Activated CD8-positive, alpha-beta T cell treated with anti-CD3 and anti-CD28 coated beads for 36 hours (primary cell): Measurements from ENCODE around the gene PRRX2. TPM values are rescaled to one million over a fixed set of nuclear protein-coding genes. Genes with fewer than 3 reads are reported as not detected.
A peak's percentile ranks its signal among the peaks of the same experiment; 100 is the strongest.

ENCODE experiments used
- ATAC-seq: fragments of 200-7000 bp; cut with Tn5 transposase; one replicate; pipeline ENCODE4 v1.10.0; 2021; ENCODE audit warnings: mild to moderate bottlenecking, moderate library complexity
- CTCF ChIA-PET: fragments of 350-600 bp; sonication (Branson Sonifier 250); formaldehyde crosslinking; loops from one replicate; lab custom pipeline; 2021; ENCODE audit warnings: antibody characterized with exemption; lab: Charles Lee
- POLR2A ChIA-PET: fragments of 350-600 bp; sonication (Branson Sonifier 250); formaldehyde crosslinking; loops from one replicate; lab custom pipeline; 2021; ENCODE audit warnings: antibody characterized with exemption; lab: Charles Lee
- DNase-seq: peaks from one replicate; pipeline ENCODE4 v3.0.0-alpha.2; 2020
- H3K27ac Mint-ChIP-seq: one replicate; pipeline ENCODE4 v1.8.0; 2021; ENCODE audit warnings: mild to moderate bottlenecking, mixed read lengths
- H3K27me3 Mint-ChIP-seq: one replicate; pipeline ENCODE4 v1.8.0; 2021; ENCODE audit warnings: mixed read lengths
- H3K36me3 Mint-ChIP-seq: one replicate; pipeline ENCODE4 v1.8.0; 2021; ENCODE audit warnings: low read depth, mixed read lengths
- H3K4me1 Mint-ChIP-seq: one replicate; pipeline ENCODE4 v1.8.0; 2021; ENCODE audit warnings: low read depth, mixed read lengths
- H3K4me3 Mint-ChIP-seq: one replicate; pipeline ENCODE4 v1.8.0; 2021; ENCODE audit warnings: mild to moderate bottlenecking, moderate library complexity, mixed read lengths
- H3K9me3 Mint-ChIP-seq: one replicate; pipeline ENCODE4 v1.8.0; 2021; ENCODE audit warnings: mixed read lengths
- intact Hi-C: fragments of 100-400 bp; cut with micrococcal nuclease; formaldehyde crosslinking; loops from one replicate; pipeline ENCODE4 v1.10.0; 2022
- total RNA-seq, 2 experiments: library from RNA; stranded (reverse); gene quantifications; one replicate each; pipeline ENCODE4 v1.2.3, GENCODE V29; 2021
- TF ChIP-seq, protein P1 (sequence below): fragments of 200-600 bp; IDR thresholded peaks from one replicate; pipeline ENCODE4 v1.8.0; 2022; ENCODE audit warnings: antibody characterized with exemption, mild to moderate bottlenecking

Gene PRRX2
- total RNA-seq, 2 experiments from 2014 or later = 0.85 to 1.2 TPM

DNA sequence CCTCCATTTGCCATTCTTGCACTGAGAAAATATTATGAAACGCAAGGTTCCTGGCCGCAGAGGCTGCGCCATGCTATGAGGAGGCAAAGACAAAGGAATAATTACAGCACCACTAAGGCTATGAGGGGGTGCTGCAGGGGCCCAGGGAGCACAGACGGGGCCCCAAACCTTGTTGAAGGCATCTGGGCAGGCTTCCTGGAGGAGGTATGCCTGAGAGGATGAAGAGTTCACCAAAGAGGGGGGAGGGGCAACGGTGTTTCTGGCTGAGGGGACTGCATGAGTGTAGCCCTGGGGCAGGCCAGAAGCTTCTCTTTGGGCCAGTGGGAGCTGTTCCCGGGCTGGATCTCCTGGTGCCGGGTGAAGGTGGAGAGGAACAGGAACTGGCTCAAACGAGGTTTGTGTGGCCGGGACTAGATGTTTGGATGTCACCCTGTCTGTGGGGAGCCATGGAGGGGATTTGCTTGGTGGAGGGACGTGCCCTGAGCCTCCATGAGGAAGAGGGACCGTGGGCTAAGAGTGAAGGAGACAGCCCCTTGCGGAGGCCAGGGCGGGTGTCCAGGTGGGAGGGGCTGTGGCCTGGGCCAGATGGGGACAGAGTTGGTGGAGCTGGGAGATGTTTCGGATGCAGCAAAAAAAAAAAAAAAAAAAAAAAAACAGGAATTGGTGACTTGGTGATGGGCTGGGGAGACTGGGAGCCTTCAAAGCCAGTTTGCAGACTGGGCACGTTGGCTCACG lies 59.2 kb downstream of the PRRX2 start:
- Mint-ChIP-seq H3K27ac (no peak overlapping the region), H3K4me3 (no peak overlapping the region), H3K4me1 (peaks cover 2% of the 10 kb centered on the region), H3K9me3 (no peaks in the 10 kb centered on the region), H3K36me3 (no peaks in the 10 kb centered on the region), H3K27me3 (peaks cover 6% of the 10 kb centered on the region)
- no peak for ATAC-seq
- intact Hi-C loops = no loop called here
- POLR2A ChIA-PET = interaction anchor here (1.5 kb wide), 1 partner anchor 52 kb away, joined by 3 read pairs; no protein-coding TSS in a partner anchor
- DNase-seq = no peak
- CTCF ChIA-PET = interaction anchor here (1.0 to 4.7 kb wide), 6 partner anchors 10 to 66 kb away, joined by 3 to 82 read pairs (median 22); no protein-coding TSS in a partner anchor
- TF ChIP-seq, protein P1, sequence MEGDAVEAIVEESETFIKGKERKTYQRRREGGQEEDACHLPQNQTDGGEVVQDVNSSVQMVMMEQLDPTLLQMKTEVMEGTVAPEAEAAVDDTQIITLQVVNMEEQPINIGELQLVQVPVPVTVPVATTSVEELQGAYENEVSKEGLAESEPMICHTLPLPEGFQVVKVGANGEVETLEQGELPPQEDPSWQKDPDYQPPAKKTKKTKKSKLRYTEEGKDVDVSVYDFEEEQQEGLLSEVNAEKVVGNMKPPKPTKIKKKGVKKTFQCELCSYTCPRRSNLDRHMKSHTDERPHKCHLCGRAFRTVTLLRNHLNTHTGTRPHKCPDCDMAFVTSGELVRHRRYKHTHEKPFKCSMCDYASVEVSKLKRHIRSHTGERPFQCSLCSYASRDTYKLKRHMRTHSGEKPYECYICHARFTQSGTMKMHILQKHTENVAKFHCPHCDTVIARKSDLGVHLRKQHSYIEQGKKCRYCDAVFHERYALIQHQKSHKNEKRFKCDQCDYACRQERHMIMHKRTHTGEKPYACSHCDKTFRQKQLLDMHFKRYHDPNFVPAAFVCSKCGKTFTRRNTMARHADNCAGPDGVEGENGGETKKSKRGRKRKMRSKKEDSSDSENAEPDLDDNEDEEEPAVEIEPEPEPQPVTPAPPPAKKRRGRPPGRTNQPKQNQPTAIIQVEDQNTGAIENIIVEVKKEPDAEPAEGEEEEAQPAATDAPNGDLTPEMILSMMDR = no peak

DNA sequence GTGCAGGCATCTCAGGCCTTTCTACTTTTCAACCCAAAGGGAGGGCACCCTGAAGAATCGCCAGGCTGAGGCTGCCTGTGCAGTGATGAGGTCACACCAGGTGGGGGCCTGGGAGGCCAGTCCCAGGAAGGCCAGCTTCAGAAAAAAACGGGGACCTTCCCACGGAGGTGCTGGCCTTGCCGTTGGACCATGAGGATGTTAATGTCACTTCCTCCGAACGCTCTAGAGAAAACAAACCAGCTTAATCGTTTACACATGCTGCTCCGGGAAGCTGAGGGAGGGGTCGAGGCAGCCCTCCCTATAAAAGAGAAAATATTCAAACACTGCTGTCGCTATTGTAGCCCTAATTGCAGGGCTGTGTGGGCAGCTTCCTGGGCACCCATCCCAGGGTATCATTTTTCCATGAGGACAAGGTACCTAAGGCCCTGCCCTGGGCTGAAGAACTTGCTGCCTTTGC lies 60.4 kb downstream of the PRRX2 start:
- TF ChIP-seq, protein P1 = no peak
- CTCF ChIA-PET = interaction anchor here (0.5 to 4.7 kb wide), 31 partner anchors 11 to 596 kb away, joined by 3 to 82 read pairs (median 7); partner anchors contain the start of gene ASB6
- Mint-ChIP-seq H3K36me3 (no peaks in the 10 kb centered on the region), H3K27ac (no peak overlapping the region), H3K9me3 (no peaks in the 10 kb centered on the region), H3K27me3 (peaks cover 4% of the 10 kb centered on the region), H3K4me1 (peaks cover 2% of the 10 kb centered on the region), H3K4me3 (no peak overlapping the region)
- POLR2A ChIA-PET = interaction anchor here (0.6 to 1.5 kb wide), 3 partner anchors 51 to 103 kb away, joined by 3 to 4 read pairs (median 3); no protein-coding TSS in a partner anchor
- intact Hi-C loops = no loop called here
- ATAC-seq (no peak), DNase-seq (no peak)

DNA sequence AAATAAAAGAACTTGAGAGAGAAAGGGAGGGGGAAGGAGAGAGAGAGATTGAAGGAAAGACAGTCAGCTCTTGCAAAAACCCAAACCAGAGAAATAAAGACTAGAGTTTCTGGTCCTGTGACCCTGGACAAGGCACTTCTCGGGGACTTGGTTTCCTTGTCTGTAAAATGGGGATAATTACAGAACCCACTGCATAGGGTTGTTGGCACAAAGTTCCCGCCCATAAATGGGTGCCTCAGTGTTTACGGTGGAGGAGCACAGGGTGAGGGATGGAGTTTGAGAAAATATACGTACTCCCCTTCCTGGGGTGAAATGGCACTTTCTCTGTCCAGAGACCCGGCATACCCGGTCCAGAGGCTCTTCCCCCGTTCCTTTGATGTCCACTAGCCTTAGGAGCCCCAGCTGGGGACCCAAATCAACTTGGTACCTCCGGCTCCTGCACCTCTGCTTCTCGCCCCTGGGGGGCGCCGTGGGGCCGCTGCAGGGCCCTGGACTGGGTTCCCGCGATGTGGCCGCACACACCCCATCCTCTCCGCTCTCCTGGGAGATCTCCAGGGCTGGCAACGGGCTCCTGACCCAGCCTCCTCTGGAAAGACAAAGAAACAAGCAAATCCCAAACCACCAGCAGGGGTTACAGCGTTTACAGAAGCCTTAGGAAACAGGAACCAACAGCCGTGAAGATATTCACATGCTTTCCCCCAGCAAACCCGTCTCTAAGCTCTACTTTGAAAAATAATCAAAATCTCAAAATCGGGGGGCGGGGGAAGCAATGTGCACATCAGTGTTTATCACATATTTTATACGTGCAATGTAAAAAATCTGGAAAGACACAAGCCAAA lies 61.1 kb downstream of the PRRX2 start:
- TF ChIP-seq, protein P1 = peak; percentile 98
- intact Hi-C loops = no loop called here
- Mint-ChIP-seq H3K9me3 (no peaks in the 10 kb centered on the region), H3K4me1 (peaks cover 2% of the 10 kb centered on the region), H3K27me3 (peaks cover 4% of the 10 kb centered on the region), H3K27ac (no peak overlapping the region), H3K4me3 (peak overlapping the region; percentile 37), H3K36me3 (no peaks in the 10 kb centered on the region)
- CTCF ChIA-PET = interaction anchor here (0.6 to 4.7 kb wide), 41 partner anchors 9 to 596 kb away, joined by 3 to 82 read pairs (median 6); partner anchors contain the start of gene ASB6
- POLR2A ChIA-PET = interaction anchor here (0.6 to 1.3 kb wide), 2 partner anchors 51 to 104 kb away, joined by 3 to 4 read pairs; no protein-coding TSS in a partner anchor
- DNase-seq (peak; percentile 73), ATAC-seq (peak; percentile 99)

DNA sequence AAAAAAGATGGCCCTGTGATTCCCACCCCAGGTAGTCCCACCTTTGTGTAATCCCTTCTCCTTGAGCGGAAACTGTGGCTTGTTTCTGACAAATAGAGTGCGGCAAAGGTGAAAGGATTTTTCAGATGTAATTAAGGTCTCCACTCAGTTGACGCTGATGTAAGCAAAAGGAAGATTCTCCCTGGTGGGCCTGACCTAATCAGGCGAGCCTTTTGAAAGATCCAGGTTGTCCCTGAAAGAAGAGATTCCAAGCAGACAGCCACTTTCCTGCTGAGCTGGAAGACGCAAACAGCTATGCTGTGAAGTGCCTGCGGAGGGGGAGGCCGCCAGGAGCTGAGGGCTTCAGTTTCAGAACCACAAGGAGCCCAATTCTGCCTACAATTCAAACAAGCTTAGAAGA lies 63.3 kb downstream of the PRRX2 start:
- no peak for ATAC-seq
- intact Hi-C loops = no loop called here
- TF ChIP-seq, protein P1 = no peak
- Mint-ChIP-seq H3K27me3 (peaks cover 4% of the 10 kb centered on the region), H3K36me3 (no peaks in the 10 kb centered on the region), H3K27ac (no peak overlapping the region), H3K4me1 (peaks cover 2% of the 10 kb centered on the region), H3K9me3 (no peaks in the 10 kb centered on the region), H3K4me3 (no peak overlapping the region)
- DNase-seq = no peak
- ChIA-PET POLR2A (no interaction called here), CTCF (interaction anchor here (0.9 to 4.7 kb wide), 7 partner anchors 9 to 597 kb away, joined by 3 to 82 read pairs (median 4); no protein-coding TSS in a partner anchor)
